Karpas-422 (cell line): ENCODE measurements around the gene SCYGR4. TPM values are rescaled to one million over a fixed set of nuclear protein-coding genes. Genes with fewer than 3 reads are reported as not detected.

ENCODE experiments used
- DNase-seq: peaks from one replicate; pipeline ENCODE4 v3.0.0-alpha.2; 2015
- H2AFZ ChIP-seq: fragments of 200-600 bp; sonication (generic); 2 replicates; pipeline ENCODE4 v1.6.1; 2014; ENCODE audit warnings: antibody characterized with exemption, low read length, mixed read lengths
- H3K27ac ChIP-seq: fragments of 200-600 bp; sonication (generic); 2 replicates; pipeline ENCODE4 v1.5.1; 2014; ENCODE audit warnings: mild to moderate bottlenecking, low read length, moderate library complexity
- H3K27me3 ChIP-seq: fragments of 200-600 bp; sonication (generic); 2 replicates; pipeline ENCODE4 v1.6.1; 2014; ENCODE audit warnings: low read length, mixed read lengths
- H3K36me3 ChIP-seq: fragments of 200-600 bp; sonication (generic); 2 replicates; pipeline ENCODE4 v1.6.1; 2014; ENCODE audit warnings: low read length, mixed read lengths; ENCODE audit not compliant: insufficient read depth
- H3K4me1 ChIP-seq: fragments of 200-600 bp; sonication (generic); 2 replicates; pipeline ENCODE4 v1.6.1; 2014; ENCODE audit warnings: mild to moderate bottlenecking, low read length, mixed read lengths
- H3K4me2 ChIP-seq: fragments of 200-600 bp; sonication (generic); 2 replicates; pipeline ENCODE4 v1.6.1; 2014; ENCODE audit warnings: low read length, low read depth, mild to moderate bottlenecking; ENCODE audit not compliant: poor library complexity, severe bottlenecking
- H3K4me3 ChIP-seq: fragments of 200-600 bp; sonication (generic); 2 replicates; pipeline ENCODE4 v1.5.1; 2014; ENCODE audit warnings: mild to moderate bottlenecking, antibody characterized with exemption, low read length, mixed read lengths
- H3K79me2 ChIP-seq: fragments of 200-600 bp; sonication (generic); 2 replicates; pipeline ENCODE4 v1.6.1; 2014; ENCODE audit warnings: mild to moderate bottlenecking, low read length, mixed read lengths
- H3K9ac ChIP-seq: fragments of 200-600 bp; sonication (generic); 2 replicates; pipeline ENCODE4 v1.6.0; 2014; ENCODE audit warnings: low read length
- H3K9me2 ChIP-seq: fragments of 200-600 bp; sonication (generic), shearing (Covaris generic); replicated peaks from 2 replicates; pipeline ENCODE4 v1.6.0; 2014; ENCODE audit warnings: mild to moderate bottlenecking, low read length, moderate library complexity; ENCODE audit not compliant: insufficient read depth
- H3K9me3 ChIP-seq: fragments of 300-700, 200-600 bp; sonication (generic); 2 replicates; pipeline ENCODE4 v1.6.1; 2014; ENCODE audit warnings: low read length, mixed read lengths
- H4K20me1 ChIP-seq: fragments of 200-600 bp; sonication (generic); 2 replicates; pipeline ENCODE4 v1.6.1; 2014; ENCODE audit warnings: mild to moderate bottlenecking, antibody characterized with exemption, low read length, low read depth; ENCODE audit not compliant: insufficient read depth
- total RNA-seq: library from RNA; depleted of rRNA; stranded (reverse); fragments of >200 nt; shearing (Covaris generic); gene quantifications from 2 replicates; pipeline ENCODE4 v1.2.3, GENCODE V29; 2014; ENCODE audit warnings: low replicate concordance

The SCYGR4 gene
- total RNA-seq, 1 experiment from 2014 or later: not detected

GRCh38 chr2:227607941-227608340, 9.4 kb upstream of the SCYGR4 start:
- Histone ChIP-seq H3K4me2 (no peak overlapping the region), H3K27ac (no peak overlapping the region), H3K9ac (no peak overlapping the region), H3K79me2 (no peaks in the 10 kb centered on the region), H3K36me3 (no peaks in the 10 kb centered on the region), H2AFZ (no peak overlapping the region), H4K20me1 (no peaks in the 10 kb centered on the region), H3K9me2 (no peaks in the 10 kb centered on the region), H3K27me3 (no peaks in the 10 kb centered on the region), H3K4me1 (no peaks in the 10 kb centered on the region), H3K4me3 (no peak overlapping the region), H3K9me3 (no peaks in the 10 kb centered on the region)
- no peak for DNase-seq

- no peak overlapping the region for H2AFZ ChIP-seq
- H3K9me2 ChIP-seq: no peaks in the 10 kb centered on the region
- H3K9ac ChIP-seq: no peak overlapping the region
- no peaks in the 10 kb centered on the region for H4K20me1 ChIP-seq
- H3K79me2 ChIP-seq: no peaks in the 10 kb centered on the region
- no peaks in the 10 kb centered on the region for H3K36me3 ChIP-seq
- H3K4me1 ChIP-seq: no peaks in the 10 kb centered on the region
- DNase-seq: no peak
- no peak overlapping the region for H3K4me3 ChIP-seq
- H3K4me2 ChIP-seq: no peak overlapping the region
- no peak overlapping the region for H3K27ac ChIP-seq
- H3K9me3 ChIP-seq: no peaks in the 10 kb centered on the region
- H3K27me3 ChIP-seq: no peaks in the 10 kb centered on the region
Observed at GRCh38 chr2:227608561-227609338, 8.5 kb upstream of the SCYGR4 start.

DNA sequence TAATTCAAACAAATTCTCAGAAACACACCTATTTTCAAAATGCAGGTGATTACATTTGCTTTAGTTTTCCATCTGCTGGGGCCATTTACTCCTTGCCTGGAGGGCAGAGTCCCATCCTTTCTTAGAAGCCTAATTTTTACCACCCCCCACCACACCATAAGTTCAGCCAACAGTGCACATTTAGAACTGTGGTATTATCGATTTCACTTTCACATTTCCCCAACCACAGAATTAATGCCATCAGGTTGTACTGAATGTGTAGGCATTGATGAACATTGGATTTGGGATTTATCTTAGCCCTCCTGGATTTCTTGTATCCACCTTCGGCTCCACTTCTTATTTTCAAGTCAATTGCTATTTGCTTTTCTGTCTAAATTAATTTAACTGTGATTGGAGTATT, 7.2 kb upstream of the SCYGR4 start:
- Histone ChIP-seq H3K9me2 (no peaks in the 10 kb centered on the region), H3K27ac (no peak overlapping the region), H3K9me3 (no peaks in the 10 kb centered on the region), H3K9ac (no peak overlapping the region), H3K4me3 (no peak overlapping the region), H3K36me3 (no peaks in the 10 kb centered on the region), H3K4me1 (no peaks in the 10 kb centered on the region), H3K79me2 (no peaks in the 10 kb centered on the region), H4K20me1 (no peaks in the 10 kb centered on the region), H2AFZ (no peak overlapping the region), H3K27me3 (no peaks in the 10 kb centered on the region), H3K4me2 (no peak overlapping the region)
- no peak for DNase-seq

DNA sequence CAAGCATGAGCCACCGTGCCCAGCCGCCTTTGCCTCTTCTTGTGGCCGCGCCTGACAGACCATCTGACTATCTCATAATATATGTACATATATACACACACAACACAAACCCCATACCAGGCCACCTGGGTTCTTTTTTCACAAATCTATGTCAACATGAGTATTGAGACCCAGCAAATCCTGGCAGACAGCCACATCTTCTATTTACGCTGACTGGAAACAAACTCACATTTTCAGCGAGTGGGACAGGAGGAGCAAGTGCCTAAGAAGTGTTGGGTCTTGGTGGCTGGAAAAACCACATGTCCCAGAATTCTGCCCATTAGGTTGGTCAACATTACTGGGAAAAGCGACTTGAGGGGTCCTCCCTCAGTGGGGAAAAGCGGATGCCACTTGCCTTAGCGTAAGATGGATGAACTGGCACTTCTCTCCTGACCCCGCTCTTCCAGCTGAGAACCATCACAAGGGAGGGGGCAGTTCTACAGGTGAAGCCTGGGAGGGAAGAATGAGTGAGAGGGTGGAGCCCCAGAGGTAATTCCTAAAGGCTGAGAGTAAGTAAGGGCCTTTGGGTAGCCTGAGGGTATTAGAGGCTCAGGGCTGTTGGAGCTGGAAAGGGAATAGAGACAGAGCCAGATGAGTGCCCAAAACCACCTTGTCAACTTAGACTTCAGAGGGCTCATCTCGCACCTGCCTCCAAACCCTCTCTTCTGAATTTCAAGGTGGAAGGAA, 4.6 kb upstream of the SCYGR4 start:
- Histone ChIP-seq H3K9me3 (no peaks in the 10 kb centered on the region), H3K27ac (no peak overlapping the region), H3K27me3 (no peaks in the 10 kb centered on the region), H3K36me3 (no peaks in the 10 kb centered on the region), H3K9me2 (no peaks in the 10 kb centered on the region), H4K20me1 (no peaks in the 10 kb centered on the region), H3K4me1 (no peaks in the 10 kb centered on the region), H3K79me2 (no peaks in the 10 kb centered on the region), H3K4me2 (no peak overlapping the region), H3K4me3 (no peak overlapping the region), H3K9ac (no peak overlapping the region), H2AFZ (no peak overlapping the region)
- DNase-seq: no peak

DNA sequence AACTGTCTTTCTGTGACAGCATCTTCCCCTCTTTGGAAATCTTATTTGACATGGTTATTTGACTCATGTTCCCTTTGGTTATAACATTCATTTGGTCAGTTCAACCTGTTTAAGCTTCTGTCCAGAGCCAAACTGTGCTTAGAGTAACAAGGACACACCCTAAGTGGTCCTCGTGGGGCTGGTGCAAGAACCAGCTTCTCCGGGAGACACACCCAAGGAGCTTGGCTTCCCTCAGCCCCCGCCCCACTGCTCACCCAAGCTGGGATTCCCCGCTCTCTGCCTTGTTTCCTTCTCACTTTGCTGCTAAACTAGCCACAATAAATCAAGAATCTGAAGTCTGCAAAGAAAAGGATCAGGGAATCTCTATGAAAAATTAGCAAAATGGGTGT, 4.0 kb upstream of the SCYGR4 start:
- Histone ChIP-seq H3K9me2 (no peaks in the 10 kb centered on the region), H3K27me3 (no peaks in the 10 kb centered on the region), H4K20me1 (no peaks in the 10 kb centered on the region), H3K4me1 (no peaks in the 10 kb centered on the region), H3K4me3 (no peak overlapping the region), H3K79me2 (no peaks in the 10 kb centered on the region), H3K9me3 (no peaks in the 10 kb centered on the region), H3K36me3 (no peaks in the 10 kb centered on the region), H3K4me2 (no peak overlapping the region), H3K27ac (no peak overlapping the region), H2AFZ (no peak overlapping the region), H3K9ac (no peak overlapping the region)
- no peak for DNase-seq

GRCh38 chr2:227614246-227614645, 3.1 kb upstream of the SCYGR4 start:
- Histone ChIP-seq H3K9ac (no peak overlapping the region), H3K4me1 (no peaks in the 10 kb centered on the region), H3K79me2 (no peaks in the 10 kb centered on the region), H3K4me3 (no peak overlapping the region), H3K36me3 (no peaks in the 10 kb centered on the region), H3K4me2 (no peak overlapping the region), H2AFZ (no peak overlapping the region), H3K9me2 (no peaks in the 10 kb centered on the region), H4K20me1 (no peaks in the 10 kb centered on the region), H3K9me3 (no peaks in the 10 kb centered on the region), H3K27me3 (no peaks in the 10 kb centered on the region), H3K27ac (no peak overlapping the region)
- no peak for DNase-seq

GRCh38 chr2:227614740-227615139, 2.6 kb upstream of the SCYGR4 start, which contains the start of gene SCYGR3:
TSS of gene SCYGR3 (minus strand) at chr2:227614840. CDS start at chr2:227614840, 0 bp downstream.
- DNase-seq: no peak
- Histone ChIP-seq H3K4me2 (no peak within 1 kb of the TSS), H3K27ac (no peak within 1 kb of the TSS), H3K79me2 (no peaks in the 10 kb centered on the region), H3K27me3 (no peaks in the 10 kb centered on the region), H3K36me3 (no peaks in the 10 kb centered on the region), H3K9me2 (no peaks in the 10 kb centered on the region), H4K20me1 (no peaks in the 10 kb centered on the region), H3K9ac (no peak within 1 kb of the TSS), H3K9me3 (no peaks in the 10 kb centered on the region), H2AFZ (no peak within 1 kb of the TSS), H3K4me1 (no peaks in the 10 kb centered on the region), H3K4me3 (no peak within 1 kb of the TSS)

- no peak for DNase-seq
- H3K27me3 ChIP-seq: no peaks in the 10 kb centered on the region
- H3K27ac ChIP-seq: no peak overlapping the region
- H3K4me3 ChIP-seq: no peak overlapping the region
- no peaks in the 10 kb centered on the region for H3K36me3 ChIP-seq
- no peaks in the 10 kb centered on the region for H3K79me2 ChIP-seq
- no peak overlapping the region for H3K4me2 ChIP-seq
- no peak overlapping the region for H2AFZ ChIP-seq
- H3K9me3 ChIP-seq: no peaks in the 10 kb centered on the region
- H3K9me2 ChIP-seq: no peaks in the 10 kb centered on the region
- H3K4me1 ChIP-seq: no peaks in the 10 kb centered on the region
- H4K20me1 ChIP-seq: no peaks in the 10 kb centered on the region
- no peak overlapping the region for H3K9ac ChIP-seq
Observed at GRCh38 chr2:227615181-227615580, 2.1 kb upstream of the SCYGR4 start.
